ES-I3 (cell line): ENCODE measurements around the gene HYAL2.

ENCODE experiments used
- H3K36me3 ChIP-seq: 2 replicates; pipeline ENCODE4 v1.6.1; 2013; ENCODE audit warnings: mild to moderate bottlenecking, low read length, control low read depth, moderate library complexity; ENCODE audit not compliant: insufficient read depth
- H3K4me1 ChIP-seq: 2 replicates; pipeline ENCODE4 v1.6.1; 2013; ENCODE audit warnings: mild to moderate bottlenecking, control low read depth, low read length; ENCODE audit not compliant: insufficient read depth
- H3K9ac ChIP-seq: 2 replicates; pipeline ENCODE4 v1.6.1; 2013; ENCODE audit warnings: low read depth, mild to moderate bottlenecking, low read length, moderate library complexity
- H3K9me3 ChIP-seq: 2 replicates; pipeline ENCODE4 v1.6.1; 2013; ENCODE audit warnings: mild to moderate bottlenecking, low read length, moderate library complexity; ENCODE audit not compliant: control insufficient read depth, insufficient read depth

Gene HYAL2

GRCh38 chr3:50355829-50356552, 33.4 kb upstream of the HYAL2 start:
- H3K9me3 ChIP-seq: no peaks in the 10 kb centered on the region
- H3K4me1 ChIP-seq: peaks cover 15% of the 10 kb centered on the region; the same call in 1 of the 2 replicates
- H3K36me3 ChIP-seq: 0 out of 2 replicates have a peak, but pooled peaks cover 2% of the 10 kb centered on the region
- H3K9ac ChIP-seq: no peak overlapping the region

GRCh38 chr3:50354850-50355249, 32.3 kb upstream of the HYAL2 start:
- Histone ChIP-seq H3K9me3 (no peaks in the 10 kb centered on the region), H3K4me1 (peaks cover 15% of the 10 kb centered on the region; the same call in 1 of the 2 replicates), H3K9ac (no peak overlapping the region), H3K36me3 (0 out of 2 replicates have a peak, but pooled peaks cover 2% of the 10 kb centered on the region)

- H3K4me1 ChIP-seq: peaks cover 15% of the 10 kb centered on the region; the same call in 1 of the 2 replicates
These were observed 31.7 kb upstream of the HYAL2 start for GRCh38 chr3:50354186-50354764.

GRCh38 chr3:50353245-50354004, 30.9 kb upstream of the HYAL2 start:
- 0 out of 2 replicates have a peak, but pooled peaks cover 2% of the 10 kb centered on the region for H3K36me3 ChIP-seq
- no peak overlapping the region for H3K9ac ChIP-seq
- peaks cover 13% of the 10 kb centered on the region; the same call in 1 of the 2 replicates for H3K4me1 ChIP-seq
- H3K9me3 ChIP-seq: no peaks in the 10 kb centered on the region

More at GRCh38 chr3:50354186-50354764, 31.7 kb upstream of the HYAL2 start:
- Histone ChIP-seq H3K9me3 (no peaks in the 10 kb centered on the region), H3K9ac (no peak overlapping the region), H3K36me3 (0 out of 2 replicates have a peak, but pooled peaks cover 2% of the 10 kb centered on the region)

GRCh38 chr3:50352781-50353180, 30.2 kb upstream of the HYAL2 start:
- no peak overlapping the region for H3K9ac ChIP-seq
- H3K36me3 ChIP-seq: 0 out of 2 replicates have a peak, but pooled peaks cover 2% of the 10 kb centered on the region

GRCh38 chr3:50351323-50351697, 28.8 kb upstream of the HYAL2 start:
- Histone ChIP-seq H3K4me1 (no peaks in the 10 kb centered on the region), H3K36me3 (no peaks in the 10 kb centered on the region), H3K9ac (peak overlapping the region; percentile 58; the same call in 1 of the 2 replicates), H3K9me3 (no peaks in the 10 kb centered on the region)

More at GRCh38 chr3:50352781-50353180, 30.2 kb upstream of the HYAL2 start:
- H3K4me1 ChIP-seq: peaks cover 8% of the 10 kb centered on the region; the same call in 1 of the 2 replicates
- H3K9me3 ChIP-seq: no peaks in the 10 kb centered on the region

GRCh38 chr3:50350527-50351322, 28.2 kb upstream of the HYAL2 start, which contains the start of the genes CYB561D2 and NPRL2:
Gene CYB561D2, plus strand, starts transcription at chr3:50350862. Its CDS starts 572 bp downstream, at chr3:50351434.
Gene NPRL2, minus strand, starts transcription at chr3:50350775. Its CDS starts 123 bp downstream, at chr3:50350652.
- no peaks in the 10 kb centered on the region for H3K9me3 ChIP-seq
- no peaks in the 10 kb centered on the region for H3K36me3 ChIP-seq
- H3K9ac ChIP-seq: peak within 1 kb of the TSS; percentile 58
- no peaks in the 10 kb centered on the region for H3K4me1 ChIP-seq

GRCh38 chr3:50350213-50350526, 27.6 kb upstream of the HYAL2 start:
- Histone ChIP-seq H3K9ac (peak overlapping the region; percentile 58), H3K36me3 (no peaks in the 10 kb centered on the region), H3K9me3 (no peaks in the 10 kb centered on the region), H3K4me1 (no peaks in the 10 kb centered on the region)

GRCh38 chr3:50347187-50347813, 24.8 kb upstream of the HYAL2 start:
- Histone ChIP-seq H3K9ac (no peak overlapping the region), H3K9me3 (no peaks in the 10 kb centered on the region), H3K4me1 (no peaks in the 10 kb centered on the region), H3K36me3 (no peaks in the 10 kb centered on the region)

- no peaks in the 10 kb centered on the region for H3K9me3 ChIP-seq
- no peaks in the 10 kb centered on the region for H3K36me3 ChIP-seq
- H3K4me1 ChIP-seq: no peaks in the 10 kb centered on the region
- H3K9ac ChIP-seq: peak within 1 kb of the TSS; percentile 58; the same call in 1 of the 2 replicates
These were observed 23.2 kb upstream of the HYAL2 start, which contains the start of gene ZMYND10 for GRCh38 chr3:50345586-50346234. Gene ZMYND10, minus strand, starts transcription at chr3:50345732. Its CDS starts 153 bp downstream, at chr3:50345579.

- H3K9ac ChIP-seq: peak overlapping the region; percentile 58; the same call in 1 of the 2 replicates
- no peaks in the 10 kb centered on the region for H3K36me3 ChIP-seq
- H3K9me3 ChIP-seq: no peaks in the 10 kb centered on the region
- H3K4me1 ChIP-seq: no peaks in the 10 kb centered on the region
These were observed 22.5 kb upstream of the HYAL2 start for GRCh38 chr3:50345008-50345407.

- Histone ChIP-seq H3K36me3 (no peaks in the 10 kb centered on the region), H3K9ac (no peak overlapping the region), H3K4me1 (peaks cover 5% of the 10 kb centered on the region), H3K9me3 (no peaks in the 10 kb centered on the region)
These were observed 20.5 kb upstream of the HYAL2 start for GRCh38 chr3:50342813-50343633.
